ENCODE results near the gene GLTP. TPM values are rescaled to one million over a fixed set of nuclear protein-coding genes. Genes with fewer than 3 reads are reported as not detected.

Gene GLTP
- total RNA-seq, 1 donor from 2014 or later = 23.8 TPM

DNA sequence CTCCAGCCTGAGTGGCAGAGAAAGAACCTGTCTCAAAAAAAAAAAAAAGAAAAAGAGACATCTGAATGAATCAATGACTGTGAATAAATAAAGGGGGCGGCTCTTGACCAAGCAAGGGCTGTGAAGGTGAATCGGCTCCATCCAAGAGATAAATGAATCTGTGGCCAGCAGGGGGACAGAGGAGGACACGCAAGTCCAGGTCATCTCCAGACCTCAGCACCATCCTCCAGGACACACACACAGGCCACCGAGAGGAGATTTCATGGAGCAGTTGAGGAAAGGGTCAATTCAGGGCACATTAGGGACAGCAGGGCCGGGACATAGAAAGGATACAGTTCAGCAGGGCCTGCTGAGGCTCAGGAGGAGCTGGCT lies 68.7 kb downstream of the GLTP start:
- Mint-ChIP-seq H3K4me1 (no peaks in the 10 kb centered on the region), H3K36me3 (no peaks in the 10 kb centered on the region), H3K4me3 (no peak overlapping the region), H3K9me3 (no peaks in the 10 kb centered on the region), H3K27ac (no peak overlapping the region), H3K27me3 (ENCODE audit: low read depth) (no peaks in the 10 kb centered on the region)
- DNase-seq (ENCODE audit: low spot score in 2 of 2, unreplicated experiment in 2 of 2) = no peak
- no peak for TF ChIP-seq CTCF (IDR thresholded peaks at IDR 0.05; ENCODE audit: unreplicated experiment)

DNA sequence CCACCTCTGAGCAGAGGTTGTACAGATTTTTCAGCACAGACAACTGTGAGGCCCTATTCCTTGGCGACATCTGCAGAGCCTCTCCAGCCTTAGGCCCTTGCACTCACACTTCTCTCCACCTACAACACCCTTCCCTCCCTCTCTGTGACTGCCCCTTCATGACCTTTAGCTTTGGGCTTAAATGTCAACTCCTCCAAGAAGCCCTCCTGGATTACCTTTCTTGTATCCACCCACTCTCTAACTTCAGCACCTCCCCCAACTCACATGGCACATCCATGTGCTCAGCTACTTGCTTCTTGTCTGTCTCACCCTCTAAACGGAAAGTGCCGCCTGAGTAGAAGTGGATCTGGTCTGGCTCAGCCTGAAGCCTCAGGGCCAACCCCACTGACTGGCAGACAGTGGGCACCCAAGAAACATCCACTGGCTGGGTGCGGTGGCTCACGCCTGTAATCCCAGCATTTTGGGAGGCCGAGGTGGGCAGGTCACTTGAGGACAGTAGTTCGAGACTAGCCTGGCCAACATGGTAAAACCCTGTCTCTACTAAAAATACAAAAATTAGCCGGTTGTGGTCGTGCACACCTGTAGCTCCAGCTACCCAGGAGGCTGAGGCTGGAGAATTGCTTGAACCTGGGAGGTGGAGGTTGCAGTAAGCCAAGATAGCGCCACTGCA lies 69.3 kb downstream of the GLTP start:
- H3K27ac Mint-ChIP-seq = no peak overlapping the region

GRCh38 chr12:109808876-109809646 lies 71.3 kb downstream of the GLTP start:
- H3K27me3 Mint-ChIP-seq (ENCODE audit: low read depth) = no peaks in the 10 kb centered on the region
- no peak overlapping the region for H3K27ac Mint-ChIP-seq
- TF ChIP-seq CTCF (IDR thresholded peaks at IDR 0.05; ENCODE audit: unreplicated experiment) = no peak
- no peaks in the 10 kb centered on the region for H3K9me3 Mint-ChIP-seq
- H3K4me3 Mint-ChIP-seq = no peak overlapping the region
- no peaks in the 10 kb centered on the region for H3K36me3 Mint-ChIP-seq
- no peaks in the 10 kb centered on the region for H3K4me1 Mint-ChIP-seq
- DNase-seq (ENCODE audit: low spot score in 2 of 2, unreplicated experiment in 2 of 2) = no peak

More for the DNA sequence above, 69.3 kb downstream of the GLTP start:
- no peak overlapping the region for H3K4me3 Mint-ChIP-seq
- TF ChIP-seq CTCF (IDR thresholded peaks at IDR 0.05; ENCODE audit: unreplicated experiment) = no peak
- no peaks in the 10 kb centered on the region for H3K4me1 Mint-ChIP-seq
- DNase-seq (ENCODE audit: low spot score in 2 of 2, unreplicated experiment in 2 of 2) = no peak
- no peaks in the 10 kb centered on the region for H3K27me3 Mint-ChIP-seq (ENCODE audit: low read depth)
- H3K9me3 Mint-ChIP-seq = no peaks in the 10 kb centered on the region
- no peaks in the 10 kb centered on the region for H3K36me3 Mint-ChIP-seq

DNA sequence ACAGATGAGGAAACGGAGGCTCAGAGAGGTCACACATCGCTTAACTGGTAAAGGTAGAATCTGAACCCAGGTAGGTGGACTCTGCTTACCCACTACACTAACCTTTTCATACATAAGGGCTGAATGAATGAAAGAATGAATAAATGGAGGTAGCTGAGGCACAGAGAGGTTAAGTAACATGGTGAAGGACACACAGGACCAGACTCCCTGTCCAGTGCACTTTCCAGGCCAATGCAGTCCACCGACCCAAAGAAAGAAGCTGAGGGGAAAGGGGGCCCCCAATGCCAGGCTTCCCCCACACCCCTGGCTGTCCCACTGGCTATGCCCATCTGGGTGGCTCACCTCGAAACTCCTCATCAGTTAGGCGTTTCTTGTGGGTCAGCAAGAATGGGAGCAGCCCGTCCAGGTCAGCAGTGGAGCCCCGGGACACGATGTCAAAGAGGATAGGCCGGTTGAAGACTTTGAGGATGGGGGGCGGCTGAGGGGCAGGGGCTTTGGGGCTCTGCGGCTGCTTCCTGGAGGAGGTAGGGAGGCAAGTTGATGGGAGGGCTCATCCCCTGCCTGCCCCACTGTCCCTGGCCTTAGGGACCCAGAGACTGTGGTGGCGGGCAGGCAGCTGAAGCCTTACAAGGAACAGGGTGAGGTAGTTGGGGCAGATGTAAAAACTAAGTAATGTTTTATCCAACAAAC lies 72.2 kb downstream of the GLTP start:
- no peaks in the 10 kb centered on the region for H3K27me3 Mint-ChIP-seq (ENCODE audit: low read depth)
- no peak for TF ChIP-seq CTCF (IDR thresholded peaks at IDR 0.05; ENCODE audit: unreplicated experiment)
- no peak for DNase-seq (ENCODE audit: low spot score in 2 of 2, unreplicated experiment in 2 of 2)
- no peak overlapping the region for H3K4me3 Mint-ChIP-seq
- no peak overlapping the region for H3K27ac Mint-ChIP-seq
- no peaks in the 10 kb centered on the region for H3K36me3 Mint-ChIP-seq
- no peaks in the 10 kb centered on the region for H3K9me3 Mint-ChIP-seq
- no peaks in the 10 kb centered on the region for H3K4me1 Mint-ChIP-seq

GRCh38 chr12:109804820-109805761 lies 75.2 kb downstream of the GLTP start:
- Mint-ChIP-seq H3K9me3 (no peaks in the 10 kb centered on the region), H3K4me1 (no peaks in the 10 kb centered on the region), H3K4me3 (no peak overlapping the region), H3K27ac (no peak overlapping the region), H3K36me3 (no peaks in the 10 kb centered on the region), H3K27me3 (ENCODE audit: low read depth) (no peaks in the 10 kb centered on the region)
- peak; percentile 99 for TF ChIP-seq CTCF (IDR thresholded peaks at IDR 0.05; ENCODE audit: unreplicated experiment)
- peak in 1 of 2 experiments; percentile 80 for DNase-seq (ENCODE audit: low spot score in 2 of 2, unreplicated experiment in 2 of 2)
